Neural cell (in vitro differentiated cells): ENCODE data around the gene FBXO47.

ENCODE experiments used
- CTCF ChIP-seq: fragments of 450-650 bp; IDR thresholded peaks from 2 replicates; pipeline ENCODE4 v1.5.1; 2014; ENCODE audit warnings: antibody characterized with exemption, mild to moderate bottlenecking, moderate library complexity; ENCODE audit not compliant: poor library complexity, severe bottlenecking
- EP300 ChIP-seq: fragments of 450-650 bp; conservative IDR thresholded peaks from 2 replicates; pipeline ENCODE4 v1.6.1; 2014; ENCODE audit warnings: antibody characterized with exemption, mild to moderate bottlenecking, moderate library complexity; ENCODE audit not compliant: poor library complexity, severe bottlenecking
- EZH2 ChIP-seq: fragments of 200-600, 300-800 bp; shearing (Covaris generic), sonication (generic); IDR thresholded peaks from 2 replicates; pipeline ENCODE4 v1.6.1; 2014; ENCODE audit warnings: antibody characterized with exemption, low read length, borderline replicate concordance, mild to moderate bottlenecking; ENCODE audit not compliant: insufficient read depth, poor library complexity, severe bottlenecking
- POLR2AphosphoS5 ChIP-seq: IDR thresholded peaks from 2 replicates; pipeline ENCODE4 v1.6.1; 2012
- TAF1 ChIP-seq: IDR thresholded peaks from 2 replicates; pipeline ENCODE4 v1.6.1; 2012; ENCODE audit warnings: low read depth
- TF ChIP-seq, protein P1 (sequence below): IDR thresholded peaks from 2 replicates; pipeline ENCODE4 v1.6.1; 2012; ENCODE audit warnings: borderline replicate concordance

DNA sequence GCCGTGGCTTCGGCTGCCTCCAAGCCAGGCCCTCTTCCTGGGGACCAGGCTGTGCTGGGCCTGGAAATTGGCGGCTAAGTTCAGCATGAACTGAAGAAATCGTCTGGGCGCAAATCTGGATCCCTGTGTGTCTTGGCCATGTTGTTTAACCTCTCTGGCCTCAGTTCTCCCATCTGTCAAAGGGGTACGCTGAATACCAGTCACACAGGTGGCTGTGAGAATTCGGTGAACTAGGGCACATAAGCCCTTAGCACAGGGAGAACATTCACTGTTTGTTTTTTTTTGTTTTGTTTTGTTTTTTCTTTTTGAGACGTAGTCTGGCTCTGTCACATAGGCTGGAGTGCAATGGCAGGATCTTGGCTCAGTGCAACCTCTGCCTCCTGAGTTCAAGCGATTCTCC, 78.4 kb downstream of the FBXO47 start:
- TF ChIP-seq CTCF (no peak), POLR2AphosphoS5 (no peak), EP300 (no peak), EZH2 (no peak), TAF1 (no peak)
- TF ChIP-seq, protein P1, sequence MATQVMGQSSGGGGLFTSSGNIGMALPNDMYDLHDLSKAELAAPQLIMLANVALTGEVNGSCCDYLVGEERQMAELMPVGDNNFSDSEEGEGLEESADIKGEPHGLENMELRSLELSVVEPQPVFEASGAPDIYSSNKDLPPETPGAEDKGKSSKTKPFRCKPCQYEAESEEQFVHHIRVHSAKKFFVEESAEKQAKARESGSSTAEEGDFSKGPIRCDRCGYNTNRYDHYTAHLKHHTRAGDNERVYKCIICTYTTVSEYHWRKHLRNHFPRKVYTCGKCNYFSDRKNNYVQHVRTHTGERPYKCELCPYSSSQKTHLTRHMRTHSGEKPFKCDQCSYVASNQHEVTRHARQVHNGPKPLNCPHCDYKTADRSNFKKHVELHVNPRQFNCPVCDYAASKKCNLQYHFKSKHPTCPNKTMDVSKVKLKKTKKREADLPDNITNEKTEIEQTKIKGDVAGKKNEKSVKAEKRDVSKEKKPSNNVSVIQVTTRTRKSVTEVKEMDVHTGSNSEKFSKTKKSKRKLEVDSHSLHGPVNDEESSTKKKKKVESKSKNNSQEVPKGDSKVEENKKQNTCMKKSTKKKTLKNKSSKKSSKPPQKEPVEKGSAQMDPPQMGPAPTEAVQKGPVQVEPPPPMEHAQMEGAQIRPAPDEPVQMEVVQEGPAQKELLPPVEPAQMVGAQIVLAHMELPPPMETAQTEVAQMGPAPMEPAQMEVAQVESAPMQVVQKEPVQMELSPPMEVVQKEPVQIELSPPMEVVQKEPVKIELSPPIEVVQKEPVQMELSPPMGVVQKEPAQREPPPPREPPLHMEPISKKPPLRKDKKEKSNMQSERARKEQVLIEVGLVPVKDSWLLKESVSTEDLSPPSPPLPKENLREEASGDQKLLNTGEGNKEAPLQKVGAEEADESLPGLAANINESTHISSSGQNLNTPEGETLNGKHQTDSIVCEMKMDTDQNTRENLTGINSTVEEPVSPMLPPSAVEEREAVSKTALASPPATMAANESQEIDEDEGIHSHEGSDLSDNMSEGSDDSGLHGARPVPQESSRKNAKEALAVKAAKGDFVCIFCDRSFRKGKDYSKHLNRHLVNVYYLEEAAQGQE = no peak
